GM13976 (cell line): ENCODE measurements around the gene FLNB.

Source experiments
- DNase-seq: peaks from one replicate; pipeline ENCODE4 v3.0.0; 2012; ENCODE audit warnings: low spot score
- in situ Hi-C: fragments of 300-500 bp; cut with MboI; formaldehyde crosslinking; loops from one replicate; pipeline ENCODE4 v1.12.0; 2022; ENCODE audit warnings: low sequenced_read_pairs, mixed read lengths, inconsistent platforms; ENCODE audit not compliant: unreplicated experiment
- TF ChIP-seq, protein P1 (sequence below): IDR thresholded peaks from 2 replicates; pipeline ENCODE4 v1.5.1; 2012; ENCODE audit warnings: borderline replicate concordance, mild to moderate bottlenecking; ENCODE audit not compliant: insufficient read depth; ENCODE audit errors: extremely low read depth, missing control alignments, control extremely low read depth

FLNB gene

DNA sequence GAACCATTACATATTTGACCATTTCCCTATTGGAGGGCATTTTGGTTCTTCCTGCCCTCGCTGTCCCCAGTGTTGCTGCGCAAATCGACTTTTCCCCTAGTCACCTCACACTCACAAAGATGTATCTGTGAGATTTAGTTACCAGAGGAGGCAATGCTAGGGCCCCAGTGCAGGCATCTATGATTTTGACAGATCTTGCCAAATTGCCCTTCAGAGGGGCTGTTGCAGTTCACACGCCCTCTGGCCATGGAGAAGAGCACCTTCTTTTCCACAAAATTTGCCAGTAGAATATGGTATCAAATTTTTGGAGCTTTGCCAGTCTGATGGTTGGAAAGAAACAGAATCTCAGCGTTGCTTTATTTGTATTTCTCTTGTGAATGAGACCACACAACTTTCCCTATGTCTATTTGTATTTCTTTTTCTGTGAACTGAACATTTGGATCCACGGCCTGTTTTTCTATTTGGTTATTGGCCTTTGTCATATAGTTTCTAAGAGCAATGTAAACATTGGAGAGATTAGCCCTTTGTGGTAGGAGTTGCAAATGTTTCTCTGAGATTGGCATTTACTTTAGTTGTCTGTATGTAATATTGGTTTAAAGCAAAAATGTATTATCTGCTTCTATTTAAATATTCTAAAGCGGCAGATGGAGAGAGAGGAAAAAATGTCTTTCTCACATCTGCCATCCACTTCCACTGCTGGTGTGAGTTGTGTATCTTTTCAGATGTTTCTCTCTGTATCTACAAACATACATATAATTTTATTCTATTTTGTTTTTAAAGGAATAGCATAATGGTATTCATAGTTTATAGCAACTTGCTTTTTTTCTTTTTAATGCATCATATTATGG is 136.5 kb downstream of the FLNB start:
- no peak for DNase-seq
- in situ Hi-C loops = no loop called here
- TF ChIP-seq, protein P1, sequence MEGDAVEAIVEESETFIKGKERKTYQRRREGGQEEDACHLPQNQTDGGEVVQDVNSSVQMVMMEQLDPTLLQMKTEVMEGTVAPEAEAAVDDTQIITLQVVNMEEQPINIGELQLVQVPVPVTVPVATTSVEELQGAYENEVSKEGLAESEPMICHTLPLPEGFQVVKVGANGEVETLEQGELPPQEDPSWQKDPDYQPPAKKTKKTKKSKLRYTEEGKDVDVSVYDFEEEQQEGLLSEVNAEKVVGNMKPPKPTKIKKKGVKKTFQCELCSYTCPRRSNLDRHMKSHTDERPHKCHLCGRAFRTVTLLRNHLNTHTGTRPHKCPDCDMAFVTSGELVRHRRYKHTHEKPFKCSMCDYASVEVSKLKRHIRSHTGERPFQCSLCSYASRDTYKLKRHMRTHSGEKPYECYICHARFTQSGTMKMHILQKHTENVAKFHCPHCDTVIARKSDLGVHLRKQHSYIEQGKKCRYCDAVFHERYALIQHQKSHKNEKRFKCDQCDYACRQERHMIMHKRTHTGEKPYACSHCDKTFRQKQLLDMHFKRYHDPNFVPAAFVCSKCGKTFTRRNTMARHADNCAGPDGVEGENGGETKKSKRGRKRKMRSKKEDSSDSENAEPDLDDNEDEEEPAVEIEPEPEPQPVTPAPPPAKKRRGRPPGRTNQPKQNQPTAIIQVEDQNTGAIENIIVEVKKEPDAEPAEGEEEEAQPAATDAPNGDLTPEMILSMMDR = no peak

DNA sequence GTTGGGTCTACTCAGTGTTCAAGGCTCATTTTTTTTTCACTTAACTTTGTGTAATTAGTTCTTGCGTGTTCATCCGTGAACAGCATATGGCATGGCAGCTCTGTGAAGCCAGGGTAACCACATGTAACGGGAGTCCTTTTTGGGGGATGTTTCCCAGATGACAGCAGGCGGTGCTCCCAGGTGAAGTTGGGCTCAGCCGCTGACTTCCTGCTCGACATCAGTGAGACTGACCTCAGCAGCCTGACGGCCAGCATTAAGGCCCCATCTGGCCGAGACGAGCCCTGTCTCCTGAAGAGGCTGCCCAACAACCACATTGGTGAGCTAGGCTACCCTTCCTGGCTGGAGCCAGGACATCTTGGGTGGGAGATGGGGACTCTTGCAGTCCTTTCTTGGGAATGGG is 139.8 kb downstream of the FLNB start:
- DNase-seq = no peak
- TF ChIP-seq, protein P1 = no peak
- in situ Hi-C loops = no loop called here

DNA sequence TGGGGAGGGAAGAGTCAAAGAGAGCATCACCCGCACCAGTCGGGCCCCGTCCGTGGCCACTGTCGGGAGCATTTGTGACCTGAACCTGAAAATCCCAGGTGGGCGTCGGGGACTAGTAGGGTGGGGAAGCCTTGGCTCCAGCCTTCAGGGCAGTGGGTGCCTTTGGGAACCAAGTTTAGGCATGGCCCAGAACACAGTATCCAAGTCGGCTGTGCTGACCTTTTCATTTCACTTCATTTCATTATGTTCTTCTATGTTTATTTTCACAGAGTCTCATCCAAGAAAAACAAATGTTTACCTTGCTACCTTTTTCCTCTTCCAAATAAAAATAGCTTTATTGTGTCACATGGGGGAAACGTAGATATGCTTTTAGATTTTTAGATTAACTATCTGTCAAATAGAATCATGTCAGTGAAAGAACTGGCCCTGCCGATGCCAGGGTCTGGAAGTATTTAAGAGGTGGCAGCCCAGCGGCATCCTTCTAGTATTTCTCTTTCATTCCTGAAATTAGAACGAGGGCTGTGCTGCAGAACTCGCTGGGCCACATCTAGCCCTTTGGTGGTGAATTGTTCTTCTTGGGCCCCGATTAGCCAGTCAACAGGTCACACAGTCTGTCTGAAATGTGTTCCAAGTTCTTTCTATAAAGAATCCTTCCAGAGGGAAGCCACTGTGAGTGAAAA is 142.0 kb downstream of the FLNB start:
- in situ Hi-C loops = no loop called here
- TF ChIP-seq, protein P1 = no peak
- no peak for DNase-seq

DNA sequence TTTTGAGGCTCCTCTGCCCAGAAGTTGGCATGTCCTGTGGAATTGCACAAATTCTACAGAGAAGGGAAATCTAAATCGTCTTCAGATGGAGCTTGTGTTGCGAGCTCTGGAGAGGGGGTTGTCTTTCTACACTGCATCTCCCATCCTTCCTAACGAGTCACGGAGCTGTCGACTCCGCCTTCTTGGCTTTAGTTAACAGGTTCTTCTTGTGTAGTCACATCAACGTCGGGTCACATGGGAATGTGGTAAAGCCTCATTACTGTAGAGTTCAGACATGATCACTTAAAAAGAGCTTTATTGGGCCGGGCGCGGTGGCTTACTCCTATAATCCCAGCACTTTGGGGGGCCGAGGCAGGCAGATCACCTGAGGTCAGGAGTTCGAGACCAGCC is 142.6 kb downstream of the FLNB start:
- DNase-seq = no peak
- TF ChIP-seq, protein P1 = no peak
- in situ Hi-C loops = no loop called here

DNA sequence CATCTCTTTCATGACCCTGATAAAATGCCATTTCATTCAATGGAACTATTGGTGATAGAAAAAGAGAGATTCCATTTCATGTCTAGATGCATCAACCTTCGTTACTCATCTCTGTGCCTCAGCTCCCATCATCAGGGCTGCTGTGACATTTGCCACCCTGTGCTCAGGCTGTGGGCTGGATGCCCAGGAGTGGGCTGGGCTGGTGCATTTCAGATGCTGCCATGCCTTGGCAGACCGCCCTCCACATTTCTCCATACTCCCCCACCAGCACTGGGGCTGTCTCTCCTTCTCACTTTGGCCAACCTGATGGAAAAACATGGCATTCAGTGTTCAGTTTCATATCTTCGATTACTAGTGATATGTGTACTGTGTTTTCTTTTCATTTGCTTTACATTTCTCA is 143.4 kb downstream of the FLNB start:
- in situ Hi-C loops = no loop called here
- TF ChIP-seq, protein P1 = no peak
- no peak for DNase-seq

DNA sequence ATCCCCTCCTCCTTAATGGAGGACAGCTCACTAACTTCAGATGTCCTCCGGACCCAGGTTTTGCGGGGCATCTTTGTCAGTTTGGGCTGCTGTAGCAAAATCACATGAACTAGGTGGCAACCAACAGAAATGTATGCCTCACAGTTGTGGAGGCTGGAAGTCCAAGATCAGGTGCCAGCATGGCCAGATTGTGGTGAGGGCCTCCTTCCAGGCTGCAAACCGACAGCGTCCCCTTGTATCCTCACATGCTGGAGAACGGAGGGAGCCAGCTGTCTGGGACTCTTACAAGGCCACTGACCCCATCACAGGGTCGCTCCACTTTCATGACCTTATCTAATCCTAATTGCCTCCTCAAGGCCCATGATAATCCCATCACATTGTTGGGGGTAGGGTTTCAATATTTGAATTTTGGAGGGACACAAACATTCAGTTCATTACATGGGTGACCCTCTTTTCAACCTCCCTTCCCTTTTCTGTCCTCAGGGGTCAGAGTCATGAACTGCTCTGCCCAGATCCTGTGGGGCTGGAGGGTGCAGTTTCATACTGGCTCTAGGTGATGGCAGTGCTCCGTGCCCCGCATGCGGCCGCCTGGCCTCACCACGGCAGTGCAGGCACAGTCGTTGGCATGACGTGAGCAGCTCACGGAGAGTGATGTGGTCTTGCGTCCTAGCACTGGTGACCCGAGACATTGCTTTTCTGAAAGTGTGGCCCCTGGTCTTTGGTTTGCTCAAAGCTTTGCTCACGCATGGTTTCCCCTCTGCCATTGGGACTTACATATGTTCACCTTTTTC is 144.2 kb downstream of the FLNB start:
- no peak for DNase-seq
- TF ChIP-seq, protein P1 = no peak
- in situ Hi-C loops = no loop called here
